ENCODE results near the gene PA2G4. TPM values are rescaled to one million over a fixed set of nuclear protein-coding genes. Genes with fewer than 3 reads are reported as not detected.

The PA2G4 gene
- total RNA-seq, 4 donors from 2014 or later, result 79.6 to 104 (median 93.5) TPM

- H3K4me3 ChIP-seq, result no peak overlapping the region
- no peak for DNase-seq (ENCODE audit: low spot score in 2 of 2)
- no peak overlapping the region for H3K27ac ChIP-seq
- H3K36me3 ChIP-seq, result peaks cover 0 to 68% (median 0%) of the 10 kb centered on the region in 3 donors
- H3K27me3 ChIP-seq, result no peaks in the 10 kb centered on the region
- TF ChIP-seq EP300 (IDR thresholded peaks at IDR 0.05) (no peak), POLR2A (IDR thresholded peaks at IDR 0.05) (no peak), CTCF (IDR thresholded peaks at IDR 0.05) (no peak)
- no peaks in the 10 kb centered on the region for H3K9me3 ChIP-seq
- WGBS, 2 donors, result 84% methylated on average over 4 of the region's 4 CpGs
- H3K4me1 ChIP-seq, result peaks cover 0 to 10% (median 6%) of the 10 kb centered on the region in 4 donors
Observed at GRCh38 chr12:56099787-56100186, 4.6 kb upstream of the PA2G4 start.

GRCh38 chr12:56101045-56101444, 3.3 kb upstream of the PA2G4 start:
- Histone ChIP-seq H3K36me3 (peaks cover 0 to 56% (median 0%) of the 10 kb centered on the region in 3 donors), H3K27ac (no peak overlapping the region), H3K9me3 (no peaks in the 10 kb centered on the region), H3K4me3 (no peak overlapping the region), H3K27me3 (no peaks in the 10 kb centered on the region), H3K4me1 (peaks cover 0 to 21% (median 15%) of the 10 kb centered on the region in 4 donors)
- no peak for DNase-seq (ENCODE audit: low spot score in 2 of 2)
- TF ChIP-seq CTCF (IDR thresholded peaks at IDR 0.05), result no peak
- TF ChIP-seq POLR2A (IDR thresholded peaks at IDR 0.05), result no peak
- TF ChIP-seq EP300 (IDR thresholded peaks at IDR 0.05), result no peak
- WGBS, 2 donors, result 76 to 83% methylated on average over 14 of the region's 14 CpGs

GRCh38 chr12:56102683-56103065, 1.7 kb upstream of the PA2G4 start:
- no peak overlapping the region for H3K4me3 ChIP-seq
- 65 to 71% methylated on average over 1 of the region's 1 CpG for WGBS, 2 donors
- H3K36me3 ChIP-seq, result peaks cover 0 to 50% (median 2%) of the 10 kb centered on the region in 3 donors
- peaks cover 0 to 34% (median 19%) of the 10 kb centered on the region in 4 donors for H3K4me1 ChIP-seq
- no peak for TF ChIP-seq EP300 (IDR thresholded peaks at IDR 0.05)
- no peak for TF ChIP-seq POLR2A (IDR thresholded peaks at IDR 0.05)
- TF ChIP-seq CTCF (IDR thresholded peaks at IDR 0.05), result no peak
- no peak for DNase-seq (ENCODE audit: low spot score in 2 of 2)
- H3K27ac ChIP-seq, result no peak overlapping the region
- no peaks in the 10 kb centered on the region for H3K27me3 ChIP-seq
- no peaks in the 10 kb centered on the region for H3K9me3 ChIP-seq

GRCh38 chr12:56103066-56103711, 1.2 kb upstream of the PA2G4 start:
- H3K27ac ChIP-seq, result peak overlapping the region; percentile 50 to 95 (median 86)
- peak overlapping the region in 3 of 4 donors; percentile 53 to 96 (median 62) for H3K4me3 ChIP-seq
- no peaks in the 10 kb centered on the region for H3K9me3 ChIP-seq
- no peaks in the 10 kb centered on the region for H3K27me3 ChIP-seq
- WGBS, 2 donors, result 45 to 46% methylated on average over 6 of the region's 6 CpGs
- H3K4me1 ChIP-seq, result peaks cover 0 to 34% (median 19%) of the 10 kb centered on the region in 4 donors
- H3K36me3 ChIP-seq, result peaks cover 0 to 51% (median 7%) of the 10 kb centered on the region in 3 donors
- no peak for DNase-seq (ENCODE audit: low spot score in 2 of 2)
- TF ChIP-seq EP300 (IDR thresholded peaks at IDR 0.05) (no peak), POLR2A (IDR thresholded peaks at IDR 0.05) (no peak), CTCF (IDR thresholded peaks at IDR 0.05) (no peak)

GRCh38 chr12:56103823-56104108, 593 bp upstream of the PA2G4 start:
- H3K27ac ChIP-seq, result peak overlapping the region; percentile 50 to 95 (median 86)
- peak overlapping the region; percentile 53 to 96 (median 65) for H3K4me3 ChIP-seq
- H3K4me1 ChIP-seq, result peaks cover 0 to 34% (median 19%) of the 10 kb centered on the region in 4 donors
- H3K36me3 ChIP-seq, result peaks cover 0 to 51% (median 12%) of the 10 kb centered on the region in 3 donors
- H3K9me3 ChIP-seq, result no peaks in the 10 kb centered on the region
- H3K27me3 ChIP-seq, result no peaks in the 10 kb centered on the region
- TF ChIP-seq CTCF (IDR thresholded peaks at IDR 0.05) (no peak), POLR2A (IDR thresholded peaks at IDR 0.05) (no peak), EP300 (IDR thresholded peaks at IDR 0.05) (no peak)
- 1 to 2% methylated on average over 8 of the region's 8 CpGs for WGBS, 2 donors
- DNase-seq (ENCODE audit: low spot score in 2 of 2), result no peak

Measured in tibial nerve (tissue), 4 donors.